OCI-LY3 (cell line): Measurements from ENCODE around the gene ATIC.
"Not testable (repeated sequence)": the region's sequence is repeated elsewhere in the genome, so short reads cannot be mapped to it uniquely, and the experiment has no call there.

Experiments
- CTCF ChIP-seq: fragments of 200-600, 300-600 bp; sonication (generic); IDR thresholded peaks from 2 replicates; pipeline ENCODE4 v1.5.1; 2014; ENCODE audit warnings: antibody characterized with exemption, low read length, low read depth
- EZH2phosphoT487 ChIP-seq: fragments of 200-600 bp; shearing (Covaris generic); IDR thresholded peaks from 2 replicates; pipeline ENCODE4 v1.6.1; 2018; ENCODE audit warnings: antibody characterized with exemption, mixed run types, low read depth

- TF ChIP-seq CTCF, EZH2phosphoT487: not testable (repeated sequence)
Measured at GRCh38 chr2:215360059-215360458, 48.2 kb downstream of the ATIC start.
